NCI-H446 treated with DMSO at 0.1 percent for 48 hours (cell line): ENCODE results near the gene TEX10.

Experiments
- DNase-seq: peaks from one replicate; lab custom pipeline; 2025; lab: John Stamatoyannopoulos, UW

The TEX10 gene

DNA sequence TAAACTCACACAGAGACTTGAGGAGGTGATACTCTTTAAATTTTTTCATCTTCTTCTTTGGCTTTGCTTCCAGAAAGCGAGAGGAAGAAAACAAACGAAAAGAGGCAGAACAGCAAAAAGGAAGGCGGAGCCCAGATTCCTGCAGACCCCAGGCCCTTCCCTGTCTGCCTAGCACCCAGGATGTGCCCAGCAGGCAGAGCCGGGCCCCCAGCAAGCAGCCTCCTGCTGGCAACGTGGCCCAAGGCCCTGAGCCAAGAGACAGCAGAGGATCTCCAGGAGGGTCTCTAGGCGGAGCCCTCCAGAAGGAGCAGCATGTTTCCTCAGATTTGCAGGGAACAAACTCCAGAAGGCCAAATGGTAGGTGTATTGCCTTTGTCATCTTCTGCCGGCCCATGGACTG lies 68.5 kb downstream of the TEX10 start:
- no peak for DNase-seq

DNA sequence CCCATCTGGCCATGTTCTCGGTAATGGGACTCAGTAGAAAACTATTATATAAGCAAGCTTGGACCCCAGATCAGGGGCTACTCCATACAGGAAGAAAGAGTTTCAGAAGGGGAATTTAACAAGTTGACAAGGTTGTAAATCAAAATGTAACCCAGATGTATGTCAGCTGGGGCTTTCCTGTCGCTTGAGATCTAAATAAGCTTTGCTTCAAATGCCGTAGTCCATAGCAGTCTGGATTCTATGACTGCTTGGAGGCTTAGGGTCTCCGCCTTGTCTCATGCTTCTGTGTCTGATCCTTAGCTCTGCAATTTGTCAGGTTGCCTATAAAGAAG lies 70.4 kb downstream of the TEX10 start:
- DNase-seq = no peak

DNA sequence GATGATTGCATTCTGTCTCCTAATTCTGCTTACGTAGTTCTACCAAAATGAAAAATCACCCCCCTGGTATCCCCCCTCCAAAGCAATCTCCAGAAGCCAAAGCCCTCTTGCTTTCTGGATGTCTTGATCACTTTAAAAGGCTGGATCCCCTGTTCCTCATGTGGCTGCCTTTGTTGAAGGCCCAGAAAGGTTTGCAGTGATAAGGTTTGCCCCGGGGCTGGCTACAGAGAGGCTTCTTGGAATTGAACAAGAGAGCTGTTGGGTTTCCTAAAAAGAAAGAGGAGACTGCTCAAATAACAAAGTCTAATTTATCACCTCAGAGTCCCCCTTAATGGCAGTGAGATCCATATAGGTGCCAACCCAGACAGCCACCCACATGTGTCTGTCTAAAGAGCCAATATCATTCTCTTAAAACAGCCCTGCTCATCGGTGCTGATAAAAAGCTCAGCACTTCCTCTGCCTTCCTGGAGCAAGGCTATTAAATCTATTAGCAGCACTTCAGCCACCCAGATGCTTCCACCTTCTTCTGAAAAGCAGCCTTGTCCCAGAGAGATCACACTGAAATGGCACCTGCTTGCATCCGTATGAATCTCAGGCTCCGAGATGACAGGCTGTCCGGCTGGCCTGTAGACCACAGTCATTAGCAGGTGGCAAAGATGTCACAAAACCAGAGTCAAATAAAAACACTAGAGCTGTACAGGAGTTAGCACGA lies 70.9 kb downstream of the TEX10 start:
- no peak for DNase-seq

GRCh38 chr9:100281066-100281465 lies 71.7 kb downstream of the TEX10 start:
- DNase-seq = no peak

DNA sequence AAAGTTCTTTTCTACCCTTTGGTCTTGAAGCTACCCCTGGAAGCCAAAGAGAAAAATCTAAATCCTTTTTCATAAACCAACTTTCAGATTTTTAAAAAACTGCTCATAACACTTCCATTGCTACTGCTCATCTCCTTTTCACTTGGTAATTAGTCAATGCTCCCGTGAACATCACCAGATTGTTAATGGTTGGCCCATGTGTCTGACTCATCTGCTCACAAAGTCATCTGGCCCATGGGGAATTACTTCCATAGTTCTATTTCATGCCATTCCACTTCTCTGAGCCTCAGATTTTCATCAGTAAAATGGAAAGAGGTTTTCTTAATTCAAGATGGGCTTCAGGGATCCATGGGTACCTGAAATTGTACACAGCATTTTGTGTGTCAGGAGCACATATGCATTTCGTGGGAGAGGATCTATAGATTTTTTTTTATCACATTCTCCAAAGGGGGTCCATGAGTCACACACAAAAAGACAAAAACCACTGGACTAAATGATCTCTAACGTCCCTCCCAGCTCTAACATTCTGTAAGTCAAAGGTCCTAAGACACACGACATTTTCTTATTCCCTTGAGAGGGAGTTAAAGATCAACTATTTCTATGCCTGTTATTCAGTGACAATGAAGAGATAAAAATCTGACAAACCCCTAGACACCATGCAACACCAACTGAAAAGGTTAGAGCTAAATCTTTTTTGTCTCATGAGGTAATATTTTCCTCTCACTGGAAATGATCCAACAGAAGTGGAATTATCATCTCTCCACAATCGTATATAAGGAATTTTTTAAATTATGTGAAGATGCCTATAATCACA lies 75.4 kb downstream of the TEX10 start:
- DNase-seq = no peak

DNA sequence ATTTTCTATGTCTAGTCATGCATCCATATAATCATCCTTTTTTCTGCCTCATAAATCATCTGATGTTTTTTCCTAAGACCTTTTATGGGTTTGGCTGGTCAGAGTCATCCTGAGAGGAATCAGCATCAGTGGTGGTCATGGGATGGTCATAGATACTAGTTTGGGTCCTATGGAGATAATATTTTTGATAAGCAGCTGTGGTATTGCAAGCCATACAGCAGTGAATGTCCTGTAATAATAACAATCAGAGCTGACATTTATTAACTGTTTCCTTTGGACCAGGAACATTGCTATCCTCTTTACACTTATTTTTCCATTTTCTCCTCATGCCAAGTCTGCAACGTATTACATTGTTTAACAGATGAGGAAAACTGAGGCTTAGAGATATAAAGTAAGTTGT lies 83.1 kb downstream of the TEX10 start:
- no peak for DNase-seq

DNA sequence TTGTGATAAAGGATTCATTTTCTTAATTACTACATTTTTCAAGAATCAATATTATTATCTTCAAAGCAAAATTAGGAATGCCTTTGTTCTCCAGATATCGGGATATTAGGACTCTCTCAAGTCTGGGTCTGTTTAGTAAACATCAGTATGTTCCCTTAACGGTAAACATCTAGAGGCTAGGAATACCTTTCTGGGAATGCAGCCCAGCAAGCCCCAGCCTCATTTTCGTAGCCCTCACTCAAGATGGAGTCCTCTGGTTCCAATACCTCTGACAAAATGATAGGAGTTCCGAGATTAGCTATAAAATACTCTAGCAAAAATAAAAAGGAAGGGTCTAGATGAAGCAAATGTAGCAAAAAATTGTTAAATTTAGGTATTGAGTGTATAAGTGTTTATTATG lies 84.5 kb downstream of the TEX10 start:
- DNase-seq = no peak

GRCh38 chr9:100267211-100267610 lies 85.5 kb downstream of the TEX10 start:
- DNase-seq = no peak
